ENCODE results near the gene ENDOV.

GRCh38 chr17:80413771-80414507, 1.0 kb upstream of the ENDOV start:
- TF ChIP-seq POLR2A (IDR thresholded peaks at IDR 0.05; ENCODE audit: low read depth, low read length) (no peak), POLR2AphosphoS5 (IDR thresholded peaks at IDR 0.05; ENCODE audit: low read depth, low read length) (no peak), TAF1 (IDR thresholded peaks at IDR 0.05; ENCODE audit: low read depth, low read length) (no peak), PAX5 (IDR thresholded peaks at IDR 0.05; ENCODE audit: insufficient read depth, low read length, severe bottlenecking) (no peak)

All from GM12891 (cell line).